ENCODE results near the gene XKR3. TPM values are rescaled to one million over a fixed set of nuclear protein-coding genes. Genes with fewer than 3 reads are reported as not detected.

XKR3 gene
- polyA plus RNA-seq, 3 donors, result 0.07 TPM; not detected in 2

DNA sequence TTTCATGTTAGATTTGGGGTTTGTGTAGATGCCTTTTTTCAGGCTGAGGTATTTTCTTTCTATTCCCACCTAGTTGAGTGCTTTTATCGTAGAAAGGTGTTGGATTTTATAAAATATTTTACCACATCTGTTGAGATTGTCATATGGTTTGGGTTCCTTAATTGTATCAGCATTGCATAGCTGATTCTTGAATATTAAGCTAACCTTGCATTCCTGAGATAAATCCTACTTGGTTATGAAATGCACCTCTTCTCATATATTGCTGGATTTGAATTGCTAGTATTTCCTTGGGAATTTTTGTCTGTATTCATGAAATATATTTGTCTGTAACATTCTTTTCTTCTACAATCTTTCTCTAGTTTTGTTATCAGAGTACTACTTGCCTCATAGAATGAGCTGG is 10.1 kb downstream of the XKR3 start:
- Histone ChIP-seq H3K4me2 (replicated peaks; ENCODE audit: extremely low read depth, low read length, poor library complexity, severe bottlenecking) (no peak overlapping the region), H3K4me1 (ENCODE audit: control insufficient read depth in 1 of 2, insufficient read depth in 2 of 2, low read length in 2 of 2) (peaks cover 11 to 19% of the 10 kb centered on the region in 2 donors), H3K9ac (ENCODE audit: insufficient read depth, low read length, poor library complexity, severe bottlenecking) (no peak overlapping the region), H3K9me3 (replicated peaks in 1 of 2; ENCODE audit: control insufficient read depth in 1 of 2, insufficient read depth in 1 of 2, low read length in 2 of 2) (peaks cover 0 to 8% of the 10 kb centered on the region in 2 donors), H3K4me3 (replicated peaks in 1 of 3; ENCODE audit: low read depth in 2 of 3, low read length in 3 of 3) (no peak overlapping the region), H3K27me3 (ENCODE audit: control insufficient read depth in 2 of 2, insufficient read depth in 2 of 2, low read length in 2 of 2) (no peaks in the 10 kb centered on the region), H3K36me3 (replicated peaks in 1 of 2; ENCODE audit: control insufficient read depth in 1 of 2, insufficient read depth in 2 of 2, low read length in 2 of 2) (no peaks in the 10 kb centered on the region), H4K20me1 (ENCODE audit: insufficient read depth, low read length) (no peaks in the 10 kb centered on the region), H3K79me2 (ENCODE audit: insufficient read depth, low read length) (no peaks in the 10 kb centered on the region), H2AFZ (ENCODE audit: insufficient read depth, low read depth, low read length, poor library complexity, severe bottlenecking) (no peak overlapping the region), H3K27ac (ENCODE audit: low read depth in 1 of 2, low read length in 2 of 2) (no peak overlapping the region)
- no peaks in the 10 kb centered on the region for H3K36me3 Mint-ChIP-seq
- peaks cover 20% of the 10 kb centered on the region for H3K4me1 Mint-ChIP-seq
- intact Hi-C loops (cut with micrococcal nuclease), result no loop called here
- DNase-seq, result no peak
- H3K4me3 Mint-ChIP-seq, result no peak overlapping the region
- peaks cover 1 to 5% (median 2%) of the 10 kb centered on the region in 3 donors for H3K27me3 Mint-ChIP-seq (ENCODE audit: low read depth in 3 of 3)
- H3K27ac Mint-ChIP-seq, result no peak overlapping the region
- H3K9me3 Mint-ChIP-seq, result peaks cover 2 to 13% (median 9%) of the 10 kb centered on the region in 7 donors
- TF ChIP-seq, protein P1, sequence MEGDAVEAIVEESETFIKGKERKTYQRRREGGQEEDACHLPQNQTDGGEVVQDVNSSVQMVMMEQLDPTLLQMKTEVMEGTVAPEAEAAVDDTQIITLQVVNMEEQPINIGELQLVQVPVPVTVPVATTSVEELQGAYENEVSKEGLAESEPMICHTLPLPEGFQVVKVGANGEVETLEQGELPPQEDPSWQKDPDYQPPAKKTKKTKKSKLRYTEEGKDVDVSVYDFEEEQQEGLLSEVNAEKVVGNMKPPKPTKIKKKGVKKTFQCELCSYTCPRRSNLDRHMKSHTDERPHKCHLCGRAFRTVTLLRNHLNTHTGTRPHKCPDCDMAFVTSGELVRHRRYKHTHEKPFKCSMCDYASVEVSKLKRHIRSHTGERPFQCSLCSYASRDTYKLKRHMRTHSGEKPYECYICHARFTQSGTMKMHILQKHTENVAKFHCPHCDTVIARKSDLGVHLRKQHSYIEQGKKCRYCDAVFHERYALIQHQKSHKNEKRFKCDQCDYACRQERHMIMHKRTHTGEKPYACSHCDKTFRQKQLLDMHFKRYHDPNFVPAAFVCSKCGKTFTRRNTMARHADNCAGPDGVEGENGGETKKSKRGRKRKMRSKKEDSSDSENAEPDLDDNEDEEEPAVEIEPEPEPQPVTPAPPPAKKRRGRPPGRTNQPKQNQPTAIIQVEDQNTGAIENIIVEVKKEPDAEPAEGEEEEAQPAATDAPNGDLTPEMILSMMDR (IDR thresholded peaks at IDR 0.05), result no peak
- WGBS (ENCODE audit: insufficient coverage), result no CpG with 5 or more reads among the region's 1 CpG

DNA sequence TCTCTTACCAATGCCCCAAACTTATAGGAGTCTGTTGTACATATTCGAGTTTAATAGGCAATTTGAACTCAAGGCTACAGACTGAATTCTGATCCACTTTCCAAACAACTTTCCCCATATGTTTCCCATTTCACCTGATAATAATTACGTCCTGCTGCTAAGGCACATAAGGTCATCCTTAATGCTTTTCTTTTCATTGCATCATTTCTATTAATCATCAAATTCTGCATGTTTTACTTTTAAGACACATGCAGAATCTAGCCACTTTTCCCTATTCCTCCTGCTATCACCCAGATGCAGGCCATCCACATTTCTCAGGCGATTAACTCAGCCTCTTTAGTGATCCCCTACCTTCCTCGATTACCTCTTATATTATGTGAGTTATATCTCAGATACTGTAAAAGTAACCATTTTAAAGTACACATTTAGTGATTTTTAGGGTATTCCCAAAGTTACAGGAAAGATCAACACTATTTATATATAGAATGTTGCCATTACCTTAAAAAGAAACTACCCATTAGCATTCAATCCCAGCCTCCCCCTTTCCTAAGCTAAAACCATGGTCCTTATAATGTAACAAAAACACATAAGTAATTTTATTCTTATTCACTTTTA is 14.9 kb downstream of the XKR3 start:
- TF ChIP-seq, protein P1 (IDR thresholded peaks at IDR 0.05), result no peak
- intact Hi-C loops (cut with micrococcal nuclease), result no loop called here
- Histone ChIP-seq H3K27ac (ENCODE audit: low read depth in 1 of 2, low read length in 2 of 2) (no peak overlapping the region), H2AFZ (ENCODE audit: insufficient read depth, low read depth, low read length, poor library complexity, severe bottlenecking) (no peak overlapping the region), H4K20me1 (ENCODE audit: insufficient read depth, low read length) (no peaks in the 10 kb centered on the region), H3K9me3 (replicated peaks in 1 of 2; ENCODE audit: control insufficient read depth in 1 of 2, insufficient read depth in 1 of 2, low read length in 2 of 2) (peaks cover 0 to 5% of the 10 kb centered on the region in 2 donors), H3K36me3 (replicated peaks in 1 of 2; ENCODE audit: control insufficient read depth in 1 of 2, insufficient read depth in 2 of 2, low read length in 2 of 2) (no peaks in the 10 kb centered on the region), H3K4me1 (ENCODE audit: control insufficient read depth in 1 of 2, insufficient read depth in 2 of 2, low read length in 2 of 2) (no peaks in the 10 kb centered on the region), H3K4me3 (replicated peaks in 1 of 3; ENCODE audit: low read depth in 2 of 3, low read length in 3 of 3) (no peak overlapping the region), H3K4me2 (replicated peaks; ENCODE audit: extremely low read depth, low read length, poor library complexity, severe bottlenecking) (no peak overlapping the region), H3K9ac (ENCODE audit: insufficient read depth, low read length, poor library complexity, severe bottlenecking) (no peak overlapping the region), H3K79me2 (ENCODE audit: insufficient read depth, low read length) (no peaks in the 10 kb centered on the region), H3K27me3 (ENCODE audit: control insufficient read depth in 2 of 2, insufficient read depth in 2 of 2, low read length in 2 of 2) (no peaks in the 10 kb centered on the region)
- Mint-ChIP-seq H3K4me1 (peaks cover 4% of the 10 kb centered on the region), H3K27ac (no peak overlapping the region), H3K36me3 (no peaks in the 10 kb centered on the region), H3K4me3 (no peak overlapping the region), H3K27me3 (ENCODE audit: low read depth in 3 of 3) (peaks cover 2 to 7% (median 2%) of the 10 kb centered on the region in 3 donors), H3K9me3 (peaks cover 2 to 12% (median 8%) of the 10 kb centered on the region in 7 donors)
- 89% methylated on average over 2 of the region's 4 CpGs for WGBS (ENCODE audit: insufficient coverage)
- DNase-seq, result no peak
